ENCODE data around the gene CDH7.

CDH7 gene

DNA sequence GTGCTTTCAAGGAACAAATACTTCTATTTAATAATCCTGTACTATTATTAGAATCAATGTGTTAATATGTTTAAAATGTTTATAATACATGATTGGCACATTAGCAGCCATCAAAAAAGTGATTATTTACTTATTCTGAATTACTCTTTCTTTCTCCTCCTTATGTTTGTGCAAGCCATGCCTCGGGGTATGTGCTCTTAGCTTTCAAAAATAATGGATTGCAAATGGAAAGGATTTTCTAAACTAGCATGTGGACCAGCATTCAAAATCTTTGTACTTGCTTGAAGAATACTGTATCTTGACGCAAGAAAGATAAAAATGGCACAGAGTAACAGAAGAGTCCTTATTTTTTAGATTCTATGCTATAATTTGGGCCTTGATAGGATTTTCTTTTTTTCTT, 156.5 kb downstream of the CDH7 start:
- DNase-seq (ENCODE audit: low read depth in 2 of 2): no peak

DNA sequence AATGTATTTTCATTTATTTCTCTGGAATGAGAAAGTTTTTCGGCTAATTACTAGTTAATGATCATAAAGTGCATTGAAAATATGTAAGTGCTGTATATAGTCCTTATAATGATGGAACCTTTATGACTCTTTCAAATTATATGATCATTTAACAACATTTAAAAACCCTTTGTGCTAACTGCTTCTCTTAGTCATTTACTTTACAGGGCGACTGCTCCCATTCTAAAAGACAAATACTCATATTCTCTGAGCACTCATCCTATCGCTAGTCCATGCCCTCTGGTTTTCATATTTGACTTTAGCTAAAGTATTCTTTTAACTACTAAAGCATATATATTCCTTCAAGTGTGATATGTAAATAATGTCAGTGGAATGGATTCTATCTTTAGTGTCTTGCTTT, 168.2 kb downstream of the CDH7 start:
- DNase-seq (ENCODE audit: low read depth in 2 of 2): no peak

DNA sequence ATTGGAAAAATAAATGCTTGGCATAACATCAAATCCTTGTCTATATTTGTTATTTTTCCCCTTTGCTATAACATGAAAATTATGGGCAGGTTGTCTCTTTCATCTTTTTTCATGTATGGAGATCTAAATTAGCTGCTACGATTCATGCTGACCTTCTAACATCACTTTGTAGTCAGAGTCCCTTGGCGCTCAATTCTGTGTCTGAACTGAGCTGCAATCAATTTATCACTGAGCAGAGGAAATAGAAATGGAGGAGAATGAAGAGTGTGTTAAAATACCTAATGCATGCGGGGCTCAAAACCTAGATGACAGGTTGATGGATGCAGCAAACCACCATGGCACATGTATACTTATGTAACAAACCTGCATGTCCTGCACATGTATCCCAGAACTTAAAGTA, 168.9 kb downstream of the CDH7 start:
- no peak for DNase-seq (ENCODE audit: low read depth in 2 of 2)

DNA sequence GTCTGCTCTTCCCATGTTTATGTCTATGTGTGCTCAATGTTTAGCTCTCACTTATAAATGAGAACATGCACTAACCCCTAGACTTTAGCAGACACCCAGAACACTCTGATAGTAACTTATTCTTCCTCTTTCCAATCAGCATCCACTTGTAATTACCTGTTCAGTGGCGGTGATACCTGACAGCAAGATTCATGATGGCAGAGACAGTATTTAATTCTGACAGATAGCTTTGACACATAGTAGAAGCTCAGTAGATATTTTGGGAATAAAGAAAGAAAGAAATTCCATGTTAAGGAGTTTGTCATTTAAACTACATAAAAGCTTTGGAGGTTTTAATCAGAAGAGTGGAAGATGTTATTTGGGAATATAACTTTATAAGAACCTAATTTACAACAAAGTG, 171.3 kb downstream of the CDH7 start:
- no peak for DNase-seq (ENCODE audit: low read depth in 2 of 2)

DNA sequence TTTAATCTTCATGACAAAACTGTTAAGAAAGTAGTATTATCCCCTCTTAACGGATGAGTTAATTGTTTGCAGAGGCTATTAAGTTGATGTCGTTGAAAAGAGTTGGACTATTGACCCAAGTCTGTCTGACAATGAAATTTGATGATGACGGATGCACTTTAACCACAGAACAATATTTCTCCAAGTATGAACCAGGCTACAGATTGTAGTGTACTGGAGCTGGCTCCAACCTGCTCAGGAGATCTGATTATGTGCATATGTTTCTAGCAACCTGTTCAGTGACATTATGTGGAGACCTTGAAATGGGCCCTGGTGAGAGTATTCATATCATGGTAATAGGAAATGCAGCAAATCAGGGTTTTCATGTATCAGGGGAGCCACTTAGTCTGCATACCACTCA, 174.1 kb downstream of the CDH7 start:
- DNase-seq (ENCODE audit: low read depth in 2 of 2): no peak

DNA sequence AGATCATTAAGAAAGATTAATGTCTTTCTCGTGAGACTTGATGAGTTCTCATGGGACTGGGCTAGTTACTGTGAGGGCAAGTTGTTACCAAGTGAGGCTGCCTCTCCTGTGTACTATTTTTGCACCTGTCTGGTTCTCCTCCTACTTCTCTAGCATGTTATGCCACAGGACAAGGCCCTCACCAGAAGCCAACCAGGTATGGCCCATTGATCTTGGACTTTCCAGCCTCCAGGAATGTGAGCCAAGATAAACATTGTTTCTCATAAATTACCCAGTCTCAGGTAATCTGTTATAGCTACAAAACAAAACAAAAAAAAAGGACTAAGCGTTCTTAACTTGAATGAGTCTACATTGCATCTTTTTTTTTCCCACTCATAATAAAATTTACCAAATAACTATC, 184.1 kb downstream of the CDH7 start:
- DNase-seq (ENCODE audit: low read depth in 2 of 2): no peak

DNA sequence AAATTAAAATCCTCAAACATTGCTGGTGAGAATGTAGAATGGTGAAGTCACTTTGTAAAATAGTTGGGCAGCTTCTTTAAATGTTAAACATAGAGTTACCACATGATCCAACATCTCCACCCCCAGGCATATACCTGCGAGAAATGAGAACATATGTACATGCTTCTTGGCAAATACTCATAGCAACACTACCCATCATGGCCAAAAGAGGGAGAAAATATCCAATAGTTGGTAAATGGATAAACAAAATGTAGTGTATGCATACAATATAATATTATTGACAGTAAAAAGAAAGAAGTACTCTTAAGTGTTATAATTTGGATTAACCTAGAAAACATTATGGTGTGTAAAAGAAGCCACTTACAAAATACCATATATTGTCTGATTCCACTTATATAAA, 185.9 kb downstream of the CDH7 start:
- no peak for DNase-seq (ENCODE audit: low read depth in 2 of 2)

DNA sequence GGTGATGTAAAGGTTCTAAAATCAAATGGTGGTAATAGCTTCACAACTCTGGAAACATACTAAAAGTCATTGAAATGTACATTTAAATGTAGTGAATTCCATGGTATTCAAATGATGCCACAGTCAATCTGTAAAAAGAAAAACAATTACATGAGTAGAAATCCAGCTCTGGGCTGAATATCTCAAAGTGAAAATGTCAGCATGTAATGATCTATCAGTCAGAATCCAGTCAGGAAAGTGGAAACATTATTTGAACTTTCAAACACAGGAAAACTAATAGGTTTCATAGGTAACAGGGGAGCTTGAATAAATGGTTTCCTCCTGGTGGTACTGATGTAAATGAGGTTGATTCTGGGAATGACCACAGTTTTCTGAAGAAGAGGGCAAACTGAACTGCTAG, 186.4 kb downstream of the CDH7 start:
- no peak for DNase-seq (ENCODE audit: low read depth in 2 of 2)

DNA sequence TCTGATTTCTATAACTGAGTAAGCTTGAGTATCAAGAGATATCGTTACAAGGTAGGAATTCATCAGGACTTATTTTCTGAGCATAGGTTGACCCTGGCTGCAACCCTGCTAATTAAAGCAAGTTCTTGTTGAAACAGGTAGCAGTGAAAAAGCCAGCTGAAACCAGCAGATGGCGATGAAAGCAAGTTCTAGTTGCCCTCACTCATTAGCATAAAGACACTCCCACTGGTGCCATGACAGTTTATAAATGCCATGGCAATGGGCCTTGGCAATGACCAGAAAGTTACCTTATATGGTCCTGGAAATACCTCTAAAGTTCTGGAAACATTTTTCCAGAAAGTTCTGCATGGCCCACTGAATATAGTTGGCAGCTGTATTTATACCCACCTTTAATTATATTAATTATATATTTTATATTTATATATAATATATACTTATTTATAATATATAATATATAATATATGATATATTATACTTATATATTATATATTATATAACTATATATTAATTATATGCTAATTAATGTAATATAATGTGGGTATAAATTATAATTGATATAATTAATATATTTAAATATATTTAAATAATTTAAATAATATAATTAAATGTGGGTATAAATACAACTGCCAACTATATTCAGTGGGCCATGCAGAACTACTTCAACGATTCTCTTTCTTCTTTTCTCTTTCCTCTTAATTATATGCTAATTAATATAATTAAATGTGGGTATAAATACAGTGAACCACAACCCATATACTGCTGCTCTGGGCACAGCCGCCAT, 188.0 kb downstream of the CDH7 start:
- DNase-seq (ENCODE audit: low read depth in 2 of 2): no peak

Data from stimulated activated CD4-positive, alpha-beta T cell treated with anti-CD3 and anti-CD28 coated beads, Interleukin-4, amount 100 ng/mL, for 48 hours (primary cell).